Liver (tissue), 9 donors: ENCODE results near the gene MYCBPAP. TPM values are rescaled to one million over a fixed set of nuclear protein-coding genes. Genes with fewer than 3 reads are reported as not detected.

Experiments
- DNase-seq: peaks from one replicate; pipeline ENCODE4 v3.0.0-alpha.2; 2017; ENCODE audit warnings: low spot score
- H3K27ac ChIP-seq, 2 donors: one replicate each; pipeline ENCODE4 v1.7.0; 2013; ENCODE audit warnings: inconsistent platforms in 2 of 2, low read length in 2 of 2, control low read depth in 1 of 2, low read depth in 1 of 2, mild to moderate bottlenecking in 1 of 2
- H3K27me3 ChIP-seq, 4 donors: one replicate each; pipeline versions ENCODE4 v1.6.1 to v1.7.0; 2013; ENCODE audit warnings: low read length in 3 of 4, inconsistent platforms in 1 of 4, mild to moderate bottlenecking in 1 of 4, moderate library complexity in 1 of 4; ENCODE audit not compliant: control insufficient read depth in 4 of 4, insufficient read depth in 4 of 4
- H3K36me3 ChIP-seq, 4 donors: one replicate each; pipeline versions ENCODE4 v1.6.1 to v1.7.0; 2013; ENCODE audit warnings: low read length in 3 of 4, mild to moderate bottlenecking in 3 of 4, low read depth in 1 of 4, moderate library complexity in 1 of 4; ENCODE audit not compliant: control insufficient read depth in 4 of 4, insufficient read depth in 3 of 4
- H3K4me1 ChIP-seq, 4 donors: one replicate each; pipeline versions ENCODE4 v1.6.1 to v1.7.0; 2013; ENCODE audit warnings: low read length in 3 of 4, mild to moderate bottlenecking in 3 of 4, moderate library complexity in 1 of 4; ENCODE audit not compliant: control insufficient read depth in 4 of 4, insufficient read depth in 4 of 4
- H3K4me3 ChIP-seq, 3 donors: one replicate each; pipeline versions ENCODE4 v1.6.1 to v1.7.0; 2013; ENCODE audit warnings: low read length in 3 of 3, control low read depth in 1 of 3, low read depth in 1 of 3, mild to moderate bottlenecking in 1 of 3
- H3K9ac ChIP-seq, 2 donors: one replicate each; pipeline ENCODE4 v1.7.0; 2013; ENCODE audit warnings: low read length in 2 of 2, mild to moderate bottlenecking in 2 of 2, moderate library complexity in 2 of 2, control low read depth in 1 of 2, low read depth in 1 of 2
- H3K9me3 ChIP-seq, 4 donors: one replicate each; pipeline versions ENCODE4 v1.6.1 to v1.7.0; 2013; ENCODE audit warnings: low read length in 3 of 4; ENCODE audit not compliant: control insufficient read depth in 4 of 4
- ATF3 ChIP-seq: IDR thresholded peaks from 2 replicates; pipeline ENCODE4 v1.6.1; 2016; ENCODE audit warnings: antibody characterized with exemption
- CTCF ChIP-seq: fragments of 150-350 bp; IDR thresholded peaks from 2 replicates; pipeline ENCODE4 v1.5.1; 2017; ENCODE audit warnings: improper control_type of control experiment, low read depth, low read length; ENCODE audit not compliant: missing input control
- EGR1 ChIP-seq, 2 donors: IDR thresholded peaks; 2 replicates each; pipeline ENCODE4 v1.6.1; 2016 to 2018; ENCODE audit warnings: antibody characterized with exemption in 2 of 2, low read depth in 2 of 2
- FOXA1 ChIP-seq: IDR thresholded peaks from 2 replicates; pipeline ENCODE4 v1.6.1; 2016; ENCODE audit warnings: antibody characterized with exemption
- FOXA2 ChIP-seq: IDR thresholded peaks from 2 replicates; pipeline ENCODE4 v1.6.1; 2016; ENCODE audit warnings: antibody characterized with exemption
- GABPA ChIP-seq, 2 donors: IDR thresholded peaks in 1 of 2; conservative IDR thresholded peaks in 1 of 2; 2 replicates each; pipeline ENCODE4 v1.6.1; 2016; ENCODE audit warnings: antibody characterized with exemption in 2 of 2, mild to moderate bottlenecking in 1 of 2, moderate library complexity in 1 of 2
- HNF4A ChIP-seq, 2 donors: conservative IDR thresholded peaks; 2 replicates each; pipeline ENCODE4 v1.6.1; 2016; ENCODE audit warnings: antibody characterized with exemption in 2 of 2, mild to moderate bottlenecking in 2 of 2
- HNF4G ChIP-seq: IDR thresholded peaks from 2 replicates; pipeline ENCODE4 v1.6.1; 2016; ENCODE audit warnings: antibody characterized with exemption
- JUND ChIP-seq, 2 donors: IDR thresholded peaks; 2 replicates each; pipeline ENCODE4 v1.6.1; 2016; ENCODE audit warnings: antibody characterized with exemption in 2 of 2
- MAX ChIP-seq: IDR thresholded peaks from 2 replicates; pipeline ENCODE4 v1.6.1; 2016; ENCODE audit warnings: antibody characterized with exemption
- NR2F2 ChIP-seq: IDR thresholded peaks from 2 replicates; pipeline ENCODE4 v1.6.1; 2016; ENCODE audit warnings: antibody characterized with exemption
- RAD21 ChIP-seq, 2 donors: IDR thresholded peaks; 2 replicates each; pipeline ENCODE4 v1.6.1; 2016; ENCODE audit warnings: antibody characterized with exemption in 2 of 2, mild to moderate bottlenecking in 2 of 2
- REST ChIP-seq: IDR thresholded peaks from 2 replicates; pipeline ENCODE4 v1.6.1; 2016; ENCODE audit warnings: antibody characterized with exemption, mild to moderate bottlenecking
- RXRA ChIP-seq, 2 donors: IDR thresholded peaks; 2 replicates each; pipeline ENCODE4 v1.6.1; 2017 to 2018; ENCODE audit warnings: antibody characterized with exemption in 2 of 2, mild to moderate bottlenecking in 1 of 2
- SP1 ChIP-seq: IDR thresholded peaks from 2 replicates; pipeline ENCODE4 v1.6.1; 2018; ENCODE audit warnings: antibody characterized with exemption, mild to moderate bottlenecking
- TAF1 ChIP-seq: conservative IDR thresholded peaks from 2 replicates; pipeline ENCODE4 v1.6.1; 2016; ENCODE audit warnings: antibody characterized with exemption, mild to moderate bottlenecking
- YY1 ChIP-seq: IDR thresholded peaks from 2 replicates; pipeline ENCODE4 v1.6.1; 2016; ENCODE audit warnings: antibody characterized with exemption, mild to moderate bottlenecking
- ZBTB33 ChIP-seq: IDR thresholded peaks from 2 replicates; pipeline ENCODE4 v1.6.1; 2016; ENCODE audit warnings: antibody characterized with exemption
- WGBS: extraction: QIAGEN DNeasy Blood & Tissue Kit; methylation state at CpG from one replicate; pipeline ENCODE4 v1.1.7; 2013; 5-methylcytosine and 5-hydroxymethylcytosine counted together
- polyA plus RNA-seq, 2 donors: library from polyadenylated mRNA; stranded (reverse) in 1 of 2; unstranded in 1 of 2; fragments of 200-250 nt in 1 of 2; fragments of >200 nt in 1 of 2; fragmentation: Nextera tagmentation in 1 of 2; extraction: Ambion mirVana in 1 of 2; gene quantifications; one replicate each; pipeline versions ENCODE4 v1.2.1 to v1.2.3, GENCODE V29; 2013 to 2015
- total RNA-seq, 2 donors: library from RNA; depleted of rRNA; stranded (reverse); fragments of >200 nt; gene quantifications; one replicate each; pipeline ENCODE4 v1.2.3, GENCODE V29; 2014
- donor health status: healthy.
- donor health status: healthy.
- donor health status: healthy.
- donor health status: healthy.
- donor health status: healthy.

MYCBPAP gene
- total and polyA plus RNA-seq, 4 donors: 0.23 to 0.25 TPM; not detected in 2

- Histone ChIP-seq H3K9ac (no peak overlapping the region), H3K27me3 (no peaks in the 10 kb centered on the region), H3K27ac (peak overlapping the region in 1 of 2 donors; percentile 35), H3K4me1 (peaks cover 26 to 82% (median 59%) of the 10 kb centered on the region in 4 donors), H3K4me3 (no peak overlapping the region), H3K36me3 (peaks cover 0 to 6% (median 2%) of the 10 kb centered on the region in 4 donors), H3K9me3 (no peaks in the 10 kb centered on the region)
- no peak for DNase-seq
- WGBS: 57% methylated on average over 22 of the region's 22 CpGs
- TF ChIP-seq NR2F2: no peak
- no peak for TF ChIP-seq MAX
- no peak for TF ChIP-seq GABPA (IDR thresholded peaks at IDR 0.05 in 1 of 2, conservative IDR thresholded peaks at IDR 0.05 in 1 of 2)
- TF ChIP-seq FOXA1: no peak
- TF ChIP-seq RXRA (IDR thresholded peaks at IDR 0.05): no peak
- TF ChIP-seq EGR1 (IDR thresholded peaks at IDR 0.05; ENCODE audit: low read depth in 2 of 2): no peak
- TF ChIP-seq TAF1: no peak
- no peak for TF ChIP-seq REST
- TF ChIP-seq SP1: no peak
- TF ChIP-seq RAD21 (IDR thresholded peaks at IDR 0.05): no peak
- TF ChIP-seq CTCF: no peak
- TF ChIP-seq FOXA2: no peak
- no peak for TF ChIP-seq ZBTB33
- TF ChIP-seq YY1: no peak
- no peak for TF ChIP-seq HNF4A (conservative IDR thresholded peaks at IDR 0.05)
- no peak for TF ChIP-seq JUND (IDR thresholded peaks at IDR 0.05)
- no peak for TF ChIP-seq ATF3
- TF ChIP-seq HNF4G: no peak
These were observed 37.0 kb upstream of the MYCBPAP start for GRCh38 chr17:50471009-50471905.
